Measurements from ENCODE around the gene USP9X.

DNA sequence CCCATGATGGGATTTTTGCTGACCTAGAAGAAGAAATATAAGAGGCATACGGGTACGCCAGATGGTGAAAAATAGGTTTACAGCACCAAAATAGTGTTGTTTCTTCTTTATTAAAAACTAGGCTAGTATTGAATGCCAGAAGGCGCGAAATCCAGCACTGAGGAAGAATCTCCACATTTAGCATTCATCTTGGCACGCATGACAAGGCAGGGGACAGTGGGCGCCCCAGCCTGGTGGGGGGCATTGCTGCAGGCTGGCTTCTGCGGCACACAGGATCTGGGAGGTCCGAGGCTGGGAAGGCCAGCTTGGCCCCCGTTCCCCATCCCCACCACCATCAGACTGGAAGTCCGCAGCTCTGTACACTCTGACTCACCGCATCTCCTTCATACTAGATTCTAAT, 173.0 kb downstream of the USP9X start:
- TF ChIP-seq, protein P1, sequence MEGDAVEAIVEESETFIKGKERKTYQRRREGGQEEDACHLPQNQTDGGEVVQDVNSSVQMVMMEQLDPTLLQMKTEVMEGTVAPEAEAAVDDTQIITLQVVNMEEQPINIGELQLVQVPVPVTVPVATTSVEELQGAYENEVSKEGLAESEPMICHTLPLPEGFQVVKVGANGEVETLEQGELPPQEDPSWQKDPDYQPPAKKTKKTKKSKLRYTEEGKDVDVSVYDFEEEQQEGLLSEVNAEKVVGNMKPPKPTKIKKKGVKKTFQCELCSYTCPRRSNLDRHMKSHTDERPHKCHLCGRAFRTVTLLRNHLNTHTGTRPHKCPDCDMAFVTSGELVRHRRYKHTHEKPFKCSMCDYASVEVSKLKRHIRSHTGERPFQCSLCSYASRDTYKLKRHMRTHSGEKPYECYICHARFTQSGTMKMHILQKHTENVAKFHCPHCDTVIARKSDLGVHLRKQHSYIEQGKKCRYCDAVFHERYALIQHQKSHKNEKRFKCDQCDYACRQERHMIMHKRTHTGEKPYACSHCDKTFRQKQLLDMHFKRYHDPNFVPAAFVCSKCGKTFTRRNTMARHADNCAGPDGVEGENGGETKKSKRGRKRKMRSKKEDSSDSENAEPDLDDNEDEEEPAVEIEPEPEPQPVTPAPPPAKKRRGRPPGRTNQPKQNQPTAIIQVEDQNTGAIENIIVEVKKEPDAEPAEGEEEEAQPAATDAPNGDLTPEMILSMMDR (IDR thresholded peaks at IDR 0.05), result no peak
- no peak for TF ChIP-seq POLR2A (IDR thresholded peaks at IDR 0.05)

Data from vagina (tissue), 2 donors.